GM12878 (cell line): Measurements from ENCODE around the gene ALAS1. TPM values are rescaled to one million over a fixed set of nuclear protein-coding genes. Genes with fewer than 3 reads are reported as not detected.

Experiments used
- BHLHE40 ChIP-seq, 2 experiments: fragments of 450-650 bp in 1 of 2; IDR thresholded peaks; 2 replicates each; pipeline ENCODE4 v1.6.1; 2011 to 2017; ENCODE audit warnings: low read depth in 2 of 2, borderline replicate concordance in 1 of 2, improper control_type of control experiment in 1 of 2, low read length in 1 of 2, mild to moderate bottlenecking in 1 of 2
- CHD2 ChIP-seq: IDR thresholded peaks from 2 replicates; pipeline ENCODE4 v1.6.1; 2011; ENCODE audit warnings: low read depth, low read length, improper control_type of control experiment, borderline replicate concordance
- DPF2 ChIP-seq: fragments of 450-650 bp; IDR thresholded peaks from 2 replicates; pipeline ENCODE4 v1.6.1; 2017; ENCODE audit warnings: mild to moderate bottlenecking
- EED ChIP-seq: sonication (generic); IDR thresholded peaks from 2 replicates; pipeline ENCODE4 v1.6.1; 2016; ENCODE audit warnings: antibody characterized with exemption, low read depth
- EGR1 ChIP-seq, 2 experiments: IDR thresholded peaks; 1 replicate in 1 of 2; 2 replicates in 1 of 2; pipeline ENCODE4 v1.6.1; 2011 to 2012; ENCODE audit warnings: low read depth in 2 of 2, low read length in 2 of 2, borderline replicate concordance in 1 of 2, mild to moderate bottlenecking in 1 of 2, moderate library complexity in 1 of 2
- FOXK2 ChIP-seq: fragments of 450-650 bp; IDR thresholded peaks from 2 replicates; pipeline ENCODE4 v1.6.1; 2017; ENCODE audit warnings: mild to moderate bottlenecking, moderate library complexity
- GATAD2B ChIP-seq: fragments of 450-650 bp; conservative IDR thresholded peaks from 2 replicates; pipeline ENCODE4 v1.6.1; 2017; ENCODE audit warnings: low read depth, mild to moderate bottlenecking, moderate library complexity
- LARP7 ChIP-seq: fragments of 450-650 bp; IDR thresholded peaks from 2 replicates; pipeline ENCODE4 v1.6.1; 2017; ENCODE audit warnings: mild to moderate bottlenecking
- MEF2B ChIP-seq: fragments of 450-650 bp; IDR thresholded peaks from 2 replicates; pipeline ENCODE4 v1.6.1; 2018; ENCODE audit warnings: mild to moderate bottlenecking, moderate library complexity; ENCODE audit not compliant: partially characterized antibody, poor library complexity, severe bottlenecking
- NRF1 ChIP-seq: conservative IDR thresholded peaks from 2 replicates; pipeline ENCODE4 v1.6.1; 2011; ENCODE audit warnings: mild to moderate bottlenecking, low read depth, low read length, improper control_type of control experiment
- POU2F2 ChIP-seq: IDR thresholded peaks from 3 replicates; pipeline ENCODE4 v1.6.1; 2011; ENCODE audit warnings: low read depth, mild to moderate bottlenecking, low read length, borderline replicate concordance
- TCF12 ChIP-seq: IDR thresholded peaks from 2 replicates; pipeline ENCODE4 v1.6.1; 2011; ENCODE audit warnings: low read depth, mild to moderate bottlenecking, low read length
- YY1 ChIP-seq: IDR thresholded peaks from 2 replicates; pipeline ENCODE4 v1.6.1; 2011; ENCODE audit warnings: low read depth, mild to moderate bottlenecking, low read length
- polyA plus RNA-seq, 11 experiments: library from polyadenylated mRNA; depleted of rRNA in 4 of 11; unstranded in 6 of 11; stranded (reverse) in 5 of 11; fragments of >200 nt; fragmentation: Nextera tagmentation in 4 of 11; fragmentation: Illumina TruSeq in 1 of 11; extraction: Ambion mirVana in 4 of 11; extraction: Trizol in 1 of 11; gene quantifications; 1 replicate in 1 of 11; 2 replicates in 10 of 11; pipeline versions ENCODE4 v1.2.1 to v1.2.3, GENCODE V29; 2011 to 2016; ENCODE audit warnings: inconsistent platforms in 2 of 11, missing spikeins in 2 of 11, low read depth in 1 of 11
- total RNA-seq, 4 experiments: library from RNA; depleted of rRNA in 3 of 4; stranded (reverse); fragments of >200 nt in 3 of 4; fragmentation: Illumina TruSeq in 1 of 4; extraction: Trizol in 1 of 4; gene quantifications; 2 replicates each; pipeline versions ENCODE4 v1.2.1 to v1.2.3, GENCODE V29; 2013 to 2021
- TF ChIP-seq, protein P1 (sequence below): fragments of 450-650 bp; formaldehyde crosslinking; IDR thresholded peaks from 2 replicates; pipeline ENCODE4 v1.5.0; 2022; ENCODE audit warnings: mild to moderate bottlenecking, missing genetic modification characterization
- TF ChIP-seq, protein P2 (sequence below): fragments of 450-650 bp; IDR thresholded peaks from 2 replicates; pipeline ENCODE4 v1.6.1; 2014; ENCODE audit warnings: mild to moderate bottlenecking
- TF ChIP-seq, protein P3 (sequence below): fragments of 450-650 bp; IDR thresholded peaks from 2 replicates; pipeline ENCODE4 v1.6.1; 2017; ENCODE audit warnings: mild to moderate bottlenecking
- TF ChIP-seq, protein P4 (sequence below): fragments of 450-650 bp; IDR thresholded peaks from 2 replicates; pipeline ENCODE4 v1.6.1; 2017; ENCODE audit warnings: low read depth, mild to moderate bottlenecking, moderate library complexity
- TF ChIP-seq, protein P5 (sequence below): IDR thresholded peaks from 2 replicates; pipeline ENCODE4 v1.6.1; 2011; ENCODE audit warnings: borderline replicate concordance, low read depth, mild to moderate bottlenecking, moderate library complexity, low read length; ENCODE audit not compliant: insufficient read depth, poor library complexity, severe bottlenecking

The ALAS1 gene
- total and polyA plus RNA-seq, 10 of the 15 experiments (the other 5 are each of a cell fraction or from before 2014, with no cell fraction given): 69.9 to 115 (median 94.1) TPM

DNA sequence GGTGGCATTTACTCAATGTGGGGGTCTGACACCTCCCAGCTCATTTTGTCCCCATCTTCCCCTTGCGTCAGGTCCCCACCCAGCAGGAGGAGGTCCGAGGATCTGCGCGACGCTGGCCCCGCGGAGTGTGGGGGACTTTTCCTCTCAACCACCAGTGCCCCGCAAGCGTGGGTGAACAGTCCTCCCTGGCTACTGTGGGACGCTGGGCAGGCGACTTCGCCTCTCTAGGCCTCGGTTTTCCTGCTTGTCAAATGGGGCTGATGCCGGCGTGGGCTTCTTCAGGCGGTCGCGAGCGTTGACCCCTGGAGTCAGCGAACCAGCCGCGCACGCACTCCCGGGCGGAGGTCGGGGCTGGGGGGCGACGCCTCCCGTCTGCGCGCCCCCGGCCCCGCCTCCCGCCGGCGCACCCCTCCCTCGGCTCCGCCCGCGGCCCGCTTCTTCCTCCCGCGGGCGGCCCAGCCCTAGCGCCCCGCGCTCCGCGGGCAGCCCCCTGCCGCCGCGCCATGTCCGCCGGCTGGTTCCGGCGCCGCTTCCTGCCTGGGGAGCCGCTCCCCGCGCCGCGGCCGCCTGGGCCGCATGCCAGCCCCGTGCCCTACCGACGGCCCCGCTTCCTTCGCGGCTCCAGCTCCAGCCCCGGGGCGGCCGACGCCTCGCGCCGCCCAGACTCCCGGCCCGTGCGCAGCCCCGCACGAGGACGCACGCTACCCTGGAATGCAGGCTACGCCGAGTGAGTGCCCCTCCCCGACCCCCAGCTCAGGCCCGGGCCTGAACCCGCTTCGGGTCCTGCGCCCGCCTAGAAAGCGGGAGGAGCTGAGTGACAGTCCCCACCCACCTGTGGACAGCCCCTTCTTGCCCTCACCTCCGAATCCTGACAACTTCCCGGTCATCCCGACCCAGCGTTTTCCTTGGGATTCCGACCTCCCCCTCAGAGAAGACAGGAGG lies 47.6 kb downstream of the ALAS1 start, which contains the start of gene PPM1M (continued):
- TF ChIP-seq, protein P1, sequence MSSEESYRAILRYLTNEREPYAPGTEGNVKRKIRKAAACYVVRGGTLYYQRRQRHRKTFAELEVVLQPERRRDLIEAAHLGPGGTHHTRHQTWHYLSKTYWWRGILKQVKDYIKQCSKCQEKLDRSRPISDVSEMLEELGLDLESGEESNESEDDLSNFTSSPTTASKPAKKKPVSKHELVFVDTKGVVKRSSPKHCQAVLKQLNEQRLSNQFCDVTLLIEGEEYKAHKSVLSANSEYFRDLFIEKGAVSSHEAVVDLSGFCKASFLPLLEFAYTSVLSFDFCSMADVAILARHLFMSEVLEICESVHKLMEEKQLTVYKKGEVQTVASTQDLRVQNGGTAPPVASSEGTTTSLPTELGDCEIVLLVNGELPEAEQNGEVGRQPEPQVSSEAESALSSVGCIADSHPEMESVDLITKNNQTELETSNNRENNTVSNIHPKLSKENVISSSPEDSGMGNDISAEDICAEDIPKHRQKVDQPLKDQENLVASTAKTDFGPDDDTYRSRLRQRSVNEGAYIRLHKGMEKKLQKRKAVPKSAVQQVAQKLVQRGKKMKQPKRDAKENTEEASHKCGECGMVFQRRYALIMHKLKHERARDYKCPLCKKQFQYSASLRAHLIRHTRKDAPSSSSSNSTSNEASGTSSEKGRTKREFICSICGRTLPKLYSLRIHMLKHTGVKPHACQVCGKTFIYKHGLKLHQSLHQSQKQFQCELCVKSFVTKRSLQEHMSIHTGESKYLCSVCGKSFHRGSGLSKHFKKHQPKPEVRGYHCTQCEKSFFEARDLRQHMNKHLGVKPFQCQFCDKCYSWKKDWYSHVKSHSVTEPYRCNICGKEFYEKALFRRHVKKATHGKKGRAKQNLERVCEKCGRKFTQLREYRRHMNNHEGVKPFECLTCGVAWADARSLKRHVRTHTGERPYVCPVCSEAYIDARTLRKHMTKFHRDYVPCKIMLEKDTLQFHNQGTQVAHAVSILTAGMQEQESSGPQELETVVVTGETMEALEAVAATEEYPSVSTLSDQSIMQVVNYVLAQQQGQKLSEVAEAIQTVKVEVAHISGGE (CRISPR knock-in tag): no peak
- no peak for TF ChIP-seq EED
- no peak for TF ChIP-seq POU2F2
- TF ChIP-seq DPF2: peak; percentile 58
- TF ChIP-seq, protein P2, sequence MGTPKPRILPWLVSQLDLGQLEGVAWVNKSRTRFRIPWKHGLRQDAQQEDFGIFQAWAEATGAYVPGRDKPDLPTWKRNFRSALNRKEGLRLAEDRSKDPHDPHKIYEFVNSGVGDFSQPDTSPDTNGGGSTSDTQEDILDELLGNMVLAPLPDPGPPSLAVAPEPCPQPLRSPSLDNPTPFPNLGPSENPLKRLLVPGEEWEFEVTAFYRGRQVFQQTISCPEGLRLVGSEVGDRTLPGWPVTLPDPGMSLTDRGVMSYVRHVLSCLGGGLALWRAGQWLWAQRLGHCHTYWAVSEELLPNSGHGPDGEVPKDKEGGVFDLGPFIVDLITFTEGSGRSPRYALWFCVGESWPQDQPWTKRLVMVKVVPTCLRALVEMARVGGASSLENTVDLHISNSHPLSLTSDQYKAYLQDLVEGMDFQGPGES: no peak
- TF ChIP-seq FOXK2: no peak
- TF ChIP-seq BHLHE40 (IDR thresholded peaks at IDR 0.05; ENCODE audit: borderline replicate concordance in 1 of 2, low read depth in 2 of 2, low read length in 1 of 2): peak; percentile 12 to 80; a peak in 2 of 4 replicates
- 0 out of 2 replicates have a peak, but pooled peaks have one; percentile 29 for TF ChIP-seq YY1
- no peak for TF ChIP-seq NRF1
- peak in 1 of 2 experiments; percentile 19; a peak in 1 of 3 replicates for TF ChIP-seq EGR1 (IDR thresholded peaks at IDR 0.05; ENCODE audit: borderline replicate concordance in 1 of 2, low read depth in 2 of 2, low read length in 2 of 2)
- no peak for TF ChIP-seq CHD2
- TF ChIP-seq, protein P3, sequence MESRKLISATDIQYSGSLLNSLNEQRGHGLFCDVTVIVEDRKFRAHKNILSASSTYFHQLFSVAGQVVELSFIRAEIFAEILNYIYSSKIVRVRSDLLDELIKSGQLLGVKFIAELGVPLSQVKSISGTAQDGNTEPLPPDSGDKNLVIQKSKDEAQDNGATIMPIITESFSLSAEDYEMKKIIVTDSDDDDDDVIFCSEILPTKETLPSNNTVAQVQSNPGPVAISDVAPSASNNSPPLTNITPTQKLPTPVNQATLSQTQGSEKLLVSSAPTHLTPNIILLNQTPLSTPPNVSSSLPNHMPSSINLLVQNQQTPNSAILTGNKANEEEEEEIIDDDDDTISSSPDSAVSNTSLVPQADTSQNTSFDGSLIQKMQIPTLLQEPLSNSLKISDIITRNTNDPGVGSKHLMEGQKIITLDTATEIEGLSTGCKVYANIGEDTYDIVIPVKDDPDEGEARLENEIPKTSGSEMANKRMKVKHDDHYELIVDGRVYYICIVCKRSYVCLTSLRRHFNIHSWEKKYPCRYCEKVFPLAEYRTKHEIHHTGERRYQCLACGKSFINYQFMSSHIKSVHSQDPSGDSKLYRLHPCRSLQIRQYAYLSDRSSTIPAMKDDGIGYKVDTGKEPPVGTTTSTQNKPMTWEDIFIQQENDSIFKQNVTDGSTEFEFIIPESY: no peak
- no peak for TF ChIP-seq MEF2B
- TF ChIP-seq, protein P4, sequence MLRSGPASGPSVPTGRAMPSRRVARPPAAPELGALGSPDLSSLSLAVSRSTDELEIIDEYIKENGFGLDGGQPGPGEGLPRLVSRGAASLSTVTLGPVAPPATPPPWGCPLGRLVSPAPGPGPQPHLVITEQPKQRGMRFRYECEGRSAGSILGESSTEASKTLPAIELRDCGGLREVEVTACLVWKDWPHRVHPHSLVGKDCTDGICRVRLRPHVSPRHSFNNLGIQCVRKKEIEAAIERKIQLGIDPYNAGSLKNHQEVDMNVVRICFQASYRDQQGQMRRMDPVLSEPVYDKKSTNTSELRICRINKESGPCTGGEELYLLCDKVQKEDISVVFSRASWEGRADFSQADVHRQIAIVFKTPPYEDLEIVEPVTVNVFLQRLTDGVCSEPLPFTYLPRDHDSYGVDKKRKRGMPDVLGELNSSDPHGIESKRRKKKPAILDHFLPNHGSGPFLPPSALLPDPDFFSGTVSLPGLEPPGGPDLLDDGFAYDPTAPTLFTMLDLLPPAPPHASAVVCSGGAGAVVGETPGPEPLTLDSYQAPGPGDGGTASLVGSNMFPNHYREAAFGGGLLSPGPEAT: no peak; the same call in 1 of the 2 replicates
- TF ChIP-seq GATAD2B: 0 out of 2 replicates have a peak, but pooled peaks have one; percentile 75
- TF ChIP-seq, protein P5, sequence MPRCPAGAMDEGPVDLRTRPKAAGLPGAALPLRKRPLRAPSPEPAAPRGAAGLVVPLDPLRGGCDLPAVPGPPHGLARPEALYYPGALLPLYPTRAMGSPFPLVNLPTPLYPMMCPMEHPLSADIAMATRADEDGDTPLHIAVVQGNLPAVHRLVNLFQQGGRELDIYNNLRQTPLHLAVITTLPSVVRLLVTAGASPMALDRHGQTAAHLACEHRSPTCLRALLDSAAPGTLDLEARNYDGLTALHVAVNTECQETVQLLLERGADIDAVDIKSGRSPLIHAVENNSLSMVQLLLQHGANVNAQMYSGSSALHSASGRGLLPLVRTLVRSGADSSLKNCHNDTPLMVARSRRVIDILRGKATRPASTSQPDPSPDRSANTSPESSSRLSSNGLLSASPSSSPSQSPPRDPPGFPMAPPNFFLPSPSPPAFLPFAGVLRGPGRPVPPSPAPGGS: no peak
- TF ChIP-seq TCF12: no peak
- peak; percentile 86 for TF ChIP-seq LARP7
